K562 (cell line): ENCODE data around the gene ENG. TPM values are rescaled to one million over a fixed set of nuclear protein-coding genes. Genes with fewer than 3 reads are reported as not detected.

Experiments
- ARID3B ChIP-seq: fragments of 250-450 bp; sonication (Bioruptor Pico); IDR thresholded peaks from 2 replicates; pipeline ENCODE4 v1.4.0; 2020; ENCODE audit warnings: borderline replicate concordance
- CBX2 ChIP-seq: fragments of 200-600 bp; sonication (generic); IDR thresholded peaks from one replicate; pipeline ENCODE4 v1.6.1; 2012; ENCODE audit warnings: mild to moderate bottlenecking, low read length, inconsistent platforms; ENCODE audit not compliant: insufficient read depth, poor library complexity, severe bottlenecking
- CLOCK ChIP-seq: fragments of 250-450 bp; sonication (Bioruptor Pico); IDR thresholded peaks from 2 replicates; pipeline ENCODE4 v1.4.0; 2020; ENCODE audit warnings: mild to moderate bottlenecking, moderate library complexity, borderline replicate concordance
- CREB3L1 ChIP-seq: fragments of 450-650 bp; IDR thresholded peaks from 2 replicates; pipeline ENCODE4 v1.6.1; 2014; ENCODE audit warnings: low read depth, mild to moderate bottlenecking, moderate library complexity, borderline replicate concordance
- DEAF1 ChIP-seq: fragments of 450-650 bp; formaldehyde crosslinking; IDR thresholded peaks from 2 replicates; pipeline ENCODE4 v1.4.0; 2020; ENCODE audit warnings: mild to moderate bottlenecking, moderate library complexity
- ELF1 ChIP-seq: fragments of 200-800 bp; sonication (Bioruptor generic); IDR thresholded peaks from 2 replicates; pipeline ENCODE4 v1.6.1; 2016; ENCODE audit warnings: missing genetic modification characterization, missing compliant biosample characterization
- HDGF ChIP-seq: fragments of 450-650 bp; IDR thresholded peaks from 2 replicates; pipeline ENCODE4 v1.6.1; 2016
- KAT2B ChIP-seq: IDR thresholded peaks from one replicate; pipeline ENCODE4 v1.6.1; 2012; ENCODE audit warnings: low read depth, mild to moderate bottlenecking, control low read depth, inconsistent platforms, low read length, moderate library complexity
- PHF21A ChIP-seq: fragments of 450-650 bp; IDR thresholded peaks from 2 replicates; pipeline ENCODE4 v1.6.1; 2017; ENCODE audit warnings: low read depth, borderline replicate concordance
- SAP30 ChIP-seq: fragments of 200-600 bp; sonication (generic); IDR thresholded peaks from 2 replicates; pipeline ENCODE4 v1.6.1; 2012; ENCODE audit warnings: borderline replicate concordance, low read depth, mild to moderate bottlenecking, moderate library complexity, low read length, control low read depth, inconsistent platforms; ENCODE audit not compliant: insufficient read depth, poor library complexity, severe bottlenecking
- SMARCA4 ChIP-seq: fragments of 450-650 bp; IDR thresholded peaks from 2 replicates; pipeline ENCODE4 v1.6.1; 2016
- TEAD1 ChIP-seq, 2 experiments: fragments of 450-650 bp in 1 of 2; sonication (generic) in 1 of 2; formaldehyde crosslinking; IDR thresholded peaks; 2 replicates each; pipeline versions ENCODE4 v1.4.0 to v1.8.0; 2020 to 2022; ENCODE audit warnings: mild to moderate bottlenecking in 2 of 2, missing genetic modification reagents in 1 of 2
- TFAP4 ChIP-seq: sonication (generic); formaldehyde crosslinking; IDR thresholded peaks from 2 replicates; pipeline ENCODE4 v1.8.0; 2022; ENCODE audit warnings: missing genetic modification reagents, mild to moderate bottlenecking, moderate library complexity, borderline replicate concordance
- TOE1 ChIP-seq, 2 experiments: fragments of 450-650 bp in 1 of 2; sonication (generic) in 1 of 2; formaldehyde crosslinking in 1 of 2; IDR thresholded peaks; 2 replicates each; pipeline versions ENCODE4 v1.7.1 to v1.8.0; 2016 to 2022; ENCODE audit warnings: borderline replicate concordance in 2 of 2, mild to moderate bottlenecking in 2 of 2, antibody characterized with exemption in 1 of 2, inconsistent platforms in 1 of 2, low read depth in 1 of 2, missing genetic modification reagents in 1 of 2, moderate library complexity in 1 of 2
- ZC3H8 ChIP-seq: fragments of 450-650 bp; IDR thresholded peaks from 2 replicates; pipeline ENCODE4 v1.6.1; 2017
- ZFP36 ChIP-seq: fragments of 150-350 bp; IDR thresholded peaks from 2 replicates; pipeline ENCODE4 v1.6.1; 2018; ENCODE audit warnings: low read length, low read depth; ENCODE audit not compliant: partially characterized antibody
- ZNF165 ChIP-seq: fragments of 250-450 bp; sonication (Bioruptor Pico); IDR thresholded peaks from 2 replicates; pipeline ENCODE4 v1.4.0; 2020; ENCODE audit warnings: borderline replicate concordance
- ZNF444 ChIP-seq: fragments of 250-450 bp; sonication (Bioruptor Pico); IDR thresholded peaks from 2 replicates; pipeline ENCODE4 v1.4.0; 2020; ENCODE audit warnings: mild to moderate bottlenecking, moderate library complexity
- polyA plus RNA-seq, 8 experiments: library from polyadenylated mRNA; depleted of rRNA in 4 of 8; stranded (reverse) in 5 of 8; unstranded in 3 of 8; fragments of >200 nt; fragmentation: Nextera tagmentation in 2 of 8; fragmentation: Illumina TruSeq in 1 of 8; extraction: Ambion mirVana in 2 of 8; extraction: Trizol in 1 of 8; gene quantifications; 2 replicates each; pipeline versions ENCODE4 v1.2.1 to v1.2.3, GENCODE V29; 2011 to 2014; ENCODE audit warnings: inconsistent platforms in 1 of 8, missing spikeins in 1 of 8
- total RNA-seq, 7 experiments: library from RNA; depleted of rRNA in 6 of 7; stranded (reverse); fragments of >200 nt in 6 of 7; fragmentation: Illumina TruSeq in 2 of 7; extraction: Trizol in 2 of 7; gene quantifications; 2 replicates each; pipeline versions ENCODE4 v1.2.1 to v1.2.3, GENCODE V29; 2011 to 2021; ENCODE audit warnings: low replicate concordance in 1 of 7

The ENG gene
- total and polyA plus RNA-seq, 9 of the 15 experiments (the other 6 are each of a cell fraction or from before 2014, with no cell fraction given) = 0.04 to 0.40 (median 0.14) TPM; not detected in 1

GRCh38 chr9:127779136-127779981 is 75.1 kb downstream of the ENG start (continued):
- TF ChIP-seq TEAD1 (CRISPR knock-in tag; IDR thresholded peaks at IDR 0.05) (no peak), CBX2 (no peak), SAP30 (no peak), CREB3L1 (no peak), TOE1 (IDR thresholded peaks at IDR 0.05; ENCODE audit: borderline replicate concordance) (no peak), TOE1 (CRISPR knock-in tag; IDR thresholded peaks at IDR 0.05; ENCODE audit: borderline replicate concordance, low read depth) (no peak), ELF1 (tag) (no peak), SMARCA4 (no peak), ZFP36 (peak; percentile 92), PHF21A (no peak), DEAF1 (no peak), TFAP4 (CRISPR knock-in tag) (peak; percentile 62; the same call in 1 of the 2 replicates), ZC3H8 (no peak), ARID3B (no peak), ZNF165 (CRISPR knock-in tag) (no peak), HDGF (no peak), KAT2B (no peak), CLOCK (CRISPR knock-in tag) (no peak), ZNF444 (CRISPR knock-in tag) (no peak)
